Lung (tissue), 12 donors: ENCODE results near the gene TIGD3. TPM values are rescaled to one million over a fixed set of nuclear protein-coding genes. Genes with fewer than 3 reads are reported as not detected.

ENCODE experiments used
- ATAC-seq: fragments of 200-7000 bp; cut with Tn5 transposase; one replicate; pipeline ENCODE4 v1.9.1; 2020; ENCODE audit warnings: moderate number of reproducible peaks; ENCODE audit not compliant: insufficient read depth, low FRiP score
- DNase-seq, 3 donors: peaks; one replicate each; pipeline ENCODE4 v3.0.0-alpha.2; 2013 to 2017
- H3K27ac ChIP-seq, 2 donors: one replicate each; pipeline ENCODE4 v1.5.1; 2013; ENCODE audit warnings: mild to moderate bottlenecking in 2 of 2, moderate library complexity in 2 of 2, control low read depth in 1 of 2, inconsistent platforms in 1 of 2, low read depth in 1 of 2, low read length in 1 of 2
- H3K27me3 ChIP-seq, 3 donors: one replicate each; pipeline ENCODE4 v1.5.1; 2013; ENCODE audit warnings: low read length in 2 of 3; ENCODE audit not compliant: control insufficient read depth in 3 of 3, insufficient read depth in 3 of 3
- H3K36me3 ChIP-seq, 4 donors: one replicate each; pipeline ENCODE4 v1.5.1; 2013; ENCODE audit warnings: low read length in 4 of 4, mild to moderate bottlenecking in 1 of 4, moderate library complexity in 1 of 4; ENCODE audit not compliant: control insufficient read depth in 4 of 4, insufficient read depth in 4 of 4
- H3K4me1 ChIP-seq, 5 donors: one replicate each; pipeline ENCODE4 v1.5.1; 2013; ENCODE audit warnings: low read length in 5 of 5, mild to moderate bottlenecking in 2 of 5, moderate library complexity in 1 of 5; ENCODE audit not compliant: control insufficient read depth in 5 of 5, insufficient read depth in 5 of 5
- H3K4me3 ChIP-seq: one replicate; pipeline ENCODE4 v1.5.1; 2013; ENCODE audit warnings: mild to moderate bottlenecking, control low read depth, moderate library complexity
- H3K9ac ChIP-seq, 2 donors: one replicate each; pipeline ENCODE4 v1.5.1; 2013; ENCODE audit warnings: low read length in 2 of 2, control low read depth in 1 of 2; ENCODE audit not compliant: insufficient read depth in 1 of 2
- H3K9me3 ChIP-seq, 4 donors: one replicate each; pipeline ENCODE4 v1.5.1; 2013; ENCODE audit warnings: low read length in 3 of 4, mild to moderate bottlenecking in 1 of 4, moderate library complexity in 1 of 4; ENCODE audit not compliant: control insufficient read depth in 4 of 4, insufficient read depth in 3 of 4
- CTCF ChIP-seq: IDR thresholded peaks from 2 replicates; pipeline ENCODE4 v1.5.1; 2012; ENCODE audit warnings: mild to moderate bottlenecking; ENCODE audit errors: control extremely low read depth, extremely low read depth
- WGBS, 2 donors: extraction: QIAGEN DNeasy Blood & Tissue Kit; methylation state at CpG; one replicate each; pipeline ENCODE4 v1.1.7; 2013; 5-methylcytosine and 5-hydroxymethylcytosine counted together
- polyA plus RNA-seq, 2 donors: library from polyadenylated mRNA; stranded (reverse); fragments of 200-250 nt; gene quantifications; one replicate each; pipeline ENCODE4 v1.2.1, GENCODE V29; 2013
- total RNA-seq, 2 donors: library from RNA; depleted of rRNA in 1 of 2; stranded (reverse); fragments of >200 nt in 1 of 2; gene quantifications; one replicate each; pipeline ENCODE4 v1.2.1, GENCODE V29; 2014 to 2021
- donor health status: control.
- donor health status: control.
- donor health status: Bipolar disorder and iron deficiency.
- donor health status: healthy.
- donor health status: DM: yes; HTN: yes; CAD: no.

Gene TIGD3
- total and polyA plus RNA-seq, 4 donors, result 0.21 to 0.27 (median 0.24) TPM; not detected in 1

DNA sequence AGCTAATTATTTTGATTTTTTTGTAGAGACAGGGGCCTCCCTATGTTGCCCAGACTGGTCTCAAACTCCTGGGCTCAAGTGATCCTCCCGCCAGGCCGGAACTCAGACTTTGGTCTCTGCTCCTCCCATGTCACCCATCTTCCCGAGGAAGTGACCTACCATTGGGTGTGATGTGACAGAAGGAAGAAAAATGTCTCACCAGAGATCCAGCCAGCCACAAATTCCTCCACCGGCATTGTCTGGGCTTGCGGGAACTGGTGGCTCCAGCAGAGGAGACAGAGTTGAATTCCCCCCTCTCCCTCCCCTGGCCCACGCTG is 27.1 kb downstream of the TIGD3 start:
- DNase-seq, result peak in 2 of 3 donors; percentile 64 to 78

GRCh38 chr11:65382033-65382803 is 27.7 kb downstream of the TIGD3 start, which contains the start of gene SLC25A45:
TSS of gene SLC25A45 (minus strand) at chr11:65382646. CDS start at chr11:65381951, 695 bp downstream.
- peak; percentile 86 for ATAC-seq
- Histone ChIP-seq H3K4me3 (peak within 1 kb of the TSS; percentile 0), H3K27ac (peak within 1 kb of the TSS; percentile 96 to 97), H3K9ac (peak within 1 kb of the TSS; percentile 51 to 74), H3K9me3 (no peaks in the 10 kb centered on the region), H3K27me3 (no peaks in the 10 kb centered on the region), H3K4me1 (peaks cover 0 to 28% (median 18%) of the 10 kb centered on the region in 5 donors), H3K36me3 (no peaks in the 10 kb centered on the region)
- 0 to 1% methylated on average over 26 to 27 of the region's 27 CpGs for WGBS, 2 donors
- peak; percentile 92 for TF ChIP-seq CTCF
- DNase-seq, result peak; percentile 89 to 92 (median 90)

More for the DNA sequence above, 27.1 kb downstream of the TIGD3 start:
- WGBS, 2 donors, result 1% methylated on average over 6 of the region's 6 CpGs
- ATAC-seq, result peak; percentile 4
- Histone ChIP-seq H3K36me3 (no peaks in the 10 kb centered on the region), H3K9me3 (no peaks in the 10 kb centered on the region), H3K27me3 (no peaks in the 10 kb centered on the region), H3K4me1 (peaks cover 0 to 22% (median 19%) of the 10 kb centered on the region in 5 donors), H3K4me3 (peak overlapping the region; percentile 0), H3K27ac (peak overlapping the region; percentile 96 to 97), H3K9ac (peak overlapping the region; percentile 51 to 74)
- TF ChIP-seq CTCF, result no peak

GRCh38 chr11:65382804-65383368 is 28.3 kb downstream of the TIGD3 start:
- H3K4me3 ChIP-seq, result no peak overlapping the region
- no peak for DNase-seq
- H3K9ac ChIP-seq, result peak overlapping the region; percentile 2 to 51
- no peak for TF ChIP-seq CTCF
- H3K27me3 ChIP-seq, result no peaks in the 10 kb centered on the region
- H3K27ac ChIP-seq, result peak overlapping the region; percentile 96 to 97
- 14 to 15% methylated on average over 12 of the region's 12 CpGs for WGBS, 2 donors
- no peak for ATAC-seq
- no peaks in the 10 kb centered on the region for H3K36me3 ChIP-seq
- no peaks in the 10 kb centered on the region for H3K9me3 ChIP-seq
- peaks cover 0 to 29% (median 13%) of the 10 kb centered on the region in 5 donors for H3K4me1 ChIP-seq
